ENCODE data around the gene AOC3.

DNA sequence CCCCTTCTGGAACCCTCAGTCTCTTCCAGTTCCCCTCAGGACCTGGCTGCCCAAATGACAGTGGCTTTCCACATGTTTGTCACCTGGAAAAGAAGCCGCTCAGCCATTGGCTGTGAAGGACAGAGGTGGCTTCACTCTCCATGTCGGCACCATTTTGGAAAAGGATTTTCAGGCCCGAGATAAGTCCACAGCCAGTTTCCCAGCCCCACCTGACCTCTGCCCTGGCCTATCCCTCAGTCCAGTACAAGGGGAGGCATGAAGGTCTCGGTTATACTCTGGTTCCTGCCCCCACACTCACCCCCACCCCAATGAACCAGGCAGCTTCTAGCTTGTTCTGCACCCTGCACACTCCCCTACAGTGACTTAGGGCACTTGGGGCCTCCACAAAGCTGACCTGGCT, 15.2 kb downstream of the AOC3 start:
- no peak for TF ChIP-seq POLR2A (IDR thresholded peaks at IDR 0.05; ENCODE audit: low read depth, low read length)
- TF ChIP-seq TAF1 (IDR thresholded peaks at IDR 0.05; ENCODE audit: low read depth, low read length) = no peak
- TF ChIP-seq POLR2AphosphoS5 (IDR thresholded peaks at IDR 0.05; ENCODE audit: low read depth, low read length) = no peak
- TF ChIP-seq SPI1 (IDR thresholded peaks at IDR 0.05; ENCODE audit: low read depth, low read length) = no peak
- no peak for TF ChIP-seq POU2F2 (IDR thresholded peaks at IDR 0.05; ENCODE audit: low read depth, low read length)
- no peak for TF ChIP-seq PAX5 (IDR thresholded peaks at IDR 0.05; ENCODE audit: insufficient read depth, low read length, severe bottlenecking)
